ENCODE data around the gene CCDC33. TPM values are rescaled to one million over a fixed set of nuclear protein-coding genes. Genes with fewer than 3 reads are reported as not detected.

Gene CCDC33
- total RNA-seq, 4 donors from 2014 or later, result 0.40 TPM; not detected in 3

GRCh38 chr15:74262625-74263024, 26.5 kb downstream of the CCDC33 start:
- Histone ChIP-seq H3K36me3 (no peaks in the 10 kb centered on the region), H3K4me1 (no peaks in the 10 kb centered on the region), H3K27ac (no peak overlapping the region), H3K27me3 (no peaks in the 10 kb centered on the region), H3K4me3 (no peak overlapping the region), H3K9me3 (no peaks in the 10 kb centered on the region)
- no peak for DNase-seq
- no peak for TF ChIP-seq POLR2A (IDR thresholded peaks at IDR 0.05)
- TF ChIP-seq CTCF (IDR thresholded peaks at IDR 0.05), result no peak

GRCh38 chr15:74263466-74263865, 27.3 kb downstream of the CCDC33 start:
- Histone ChIP-seq H3K9me3 (no peaks in the 10 kb centered on the region), H3K4me3 (no peak overlapping the region), H3K27me3 (no peaks in the 10 kb centered on the region), H3K4me1 (no peaks in the 10 kb centered on the region), H3K36me3 (no peaks in the 10 kb centered on the region), H3K27ac (no peak overlapping the region)
- DNase-seq, result no peak
- TF ChIP-seq CTCF (IDR thresholded peaks at IDR 0.05) (no peak), POLR2A (IDR thresholded peaks at IDR 0.05) (no peak)

- no peaks in the 10 kb centered on the region for H3K4me1 ChIP-seq
- H3K9me3 ChIP-seq, result no peaks in the 10 kb centered on the region
- H3K36me3 ChIP-seq, result no peaks in the 10 kb centered on the region
- no peaks in the 10 kb centered on the region for H3K27me3 ChIP-seq
- H3K4me3 ChIP-seq, result no peak overlapping the region
- no peak overlapping the region for H3K27ac ChIP-seq
- TF ChIP-seq POLR2A (IDR thresholded peaks at IDR 0.05) (no peak), CTCF (IDR thresholded peaks at IDR 0.05) (no peak)
- DNase-seq, result no peak
Observed at GRCh38 chr15:74264081-74264501, 28.0 kb downstream of the CCDC33 start.

GRCh38 chr15:74265046-74265639, 29.0 kb downstream of the CCDC33 start:
- Histone ChIP-seq H3K4me1 (no peaks in the 10 kb centered on the region), H3K36me3 (no peaks in the 10 kb centered on the region), H3K27me3 (no peaks in the 10 kb centered on the region), H3K27ac (no peak overlapping the region), H3K4me3 (no peak overlapping the region), H3K9me3 (no peaks in the 10 kb centered on the region)
- TF ChIP-seq POLR2A (IDR thresholded peaks at IDR 0.05) (no peak), CTCF (IDR thresholded peaks at IDR 0.05) (no peak)
- no peak for DNase-seq

- no peaks in the 10 kb centered on the region for H3K9me3 ChIP-seq
- H3K4me1 ChIP-seq, result no peaks in the 10 kb centered on the region
- no peak overlapping the region for H3K27ac ChIP-seq
- no peak overlapping the region for H3K4me3 ChIP-seq
- H3K36me3 ChIP-seq, result no peaks in the 10 kb centered on the region
- no peak for DNase-seq
- no peaks in the 10 kb centered on the region for H3K27me3 ChIP-seq
- TF ChIP-seq CTCF (IDR thresholded peaks at IDR 0.05), result no peak
- TF ChIP-seq POLR2A (IDR thresholded peaks at IDR 0.05), result no peak
Observed at GRCh38 chr15:74268020-74268419, 31.9 kb downstream of the CCDC33 start.
